RPMI7951 (cell line): ENCODE results near the gene DVL1. TPM values are rescaled to one million over a fixed set of nuclear protein-coding genes. Genes with fewer than 3 reads are reported as not detected.

Source experiments
- DNase-seq: peaks from one replicate; pipeline ENCODE4 v3.0.0-alpha.2; 2012; ENCODE audit warnings: low read depth
- total RNA-seq: library from RNA; depleted of rRNA; stranded (reverse); fragments of >200 nt; shearing (Covaris generic); gene quantifications from 2 replicates; pipeline ENCODE4 v1.2.3, GENCODE V29; 2014

DVL1 gene
- total RNA-seq, 1 experiment from 2014 or later, result 24.0 TPM

DNA sequence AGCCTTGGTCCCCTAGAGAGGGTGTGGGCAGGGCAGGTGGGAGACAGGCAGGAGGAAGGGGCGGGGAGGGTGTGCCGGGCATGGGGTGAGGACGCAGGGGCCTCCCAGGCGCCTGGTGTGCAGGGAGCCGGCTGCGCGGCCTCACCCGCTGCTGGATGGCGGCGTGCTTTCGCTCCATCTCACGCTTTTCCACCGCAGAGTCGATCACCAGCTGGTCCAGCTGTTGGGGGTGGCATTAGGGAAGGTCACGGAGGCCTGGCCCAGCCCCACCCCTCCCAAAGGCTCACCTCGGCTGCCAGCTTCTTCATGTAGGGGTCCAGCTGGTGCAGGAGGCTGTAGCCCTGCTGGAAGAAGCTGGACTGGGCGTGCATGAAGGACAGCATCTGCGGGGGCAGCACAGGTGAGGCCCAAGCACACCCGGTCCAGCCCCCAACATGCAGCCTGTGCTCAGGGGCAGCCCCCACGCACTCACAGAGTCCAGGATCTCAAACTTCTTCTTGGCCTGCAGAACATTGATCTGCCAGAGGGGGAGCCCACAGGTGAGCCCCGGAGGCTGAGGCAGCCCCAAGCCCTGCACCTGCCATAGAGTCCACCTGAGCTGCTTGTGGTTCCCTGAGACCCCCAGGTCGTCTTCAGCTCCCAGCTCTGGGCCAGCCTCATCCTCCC, 49.4 kb downstream of the DVL1 start:
- no peak for DNase-seq

- peak; percentile 40 for DNase-seq
These were observed 50.1 kb downstream of the DVL1 start for GRCh38 chr1:1298861-1299685.

DNA sequence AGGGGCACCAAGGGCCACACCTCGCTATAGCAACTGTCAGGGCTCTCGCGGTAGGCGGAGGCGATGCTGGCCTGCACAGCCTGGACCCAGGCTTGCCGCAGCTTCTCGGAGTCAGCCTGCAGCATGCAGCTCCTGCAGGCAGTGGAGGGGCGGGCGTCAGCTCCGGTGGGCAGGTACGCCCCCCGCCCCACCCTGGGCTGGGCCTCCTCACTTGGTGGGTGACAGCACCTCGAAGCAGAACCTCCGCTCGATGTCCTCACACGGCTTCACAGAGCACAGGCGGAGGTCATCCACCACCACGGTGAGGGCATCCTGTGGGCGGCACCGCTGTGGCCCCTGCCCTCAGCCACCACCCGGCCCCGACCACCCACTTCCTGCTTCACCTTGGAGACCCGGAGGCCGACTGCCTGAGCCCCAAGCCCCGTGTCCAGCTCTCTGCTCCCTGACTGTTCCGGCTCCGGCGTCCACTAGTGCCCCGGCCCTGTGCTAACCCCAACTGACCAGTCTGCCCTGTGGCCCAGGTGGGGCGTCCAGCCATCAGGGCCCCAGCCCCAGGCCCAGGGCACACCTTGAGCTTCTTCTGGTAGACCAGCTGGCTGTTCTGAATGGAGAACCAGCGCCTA, 51.3 kb downstream of the DVL1 start:
- DNase-seq, result no peak

- DNase-seq, result no peak
These were observed 52.9 kb downstream of the DVL1 start for GRCh38 chr1:1296070-1297061.

DNA sequence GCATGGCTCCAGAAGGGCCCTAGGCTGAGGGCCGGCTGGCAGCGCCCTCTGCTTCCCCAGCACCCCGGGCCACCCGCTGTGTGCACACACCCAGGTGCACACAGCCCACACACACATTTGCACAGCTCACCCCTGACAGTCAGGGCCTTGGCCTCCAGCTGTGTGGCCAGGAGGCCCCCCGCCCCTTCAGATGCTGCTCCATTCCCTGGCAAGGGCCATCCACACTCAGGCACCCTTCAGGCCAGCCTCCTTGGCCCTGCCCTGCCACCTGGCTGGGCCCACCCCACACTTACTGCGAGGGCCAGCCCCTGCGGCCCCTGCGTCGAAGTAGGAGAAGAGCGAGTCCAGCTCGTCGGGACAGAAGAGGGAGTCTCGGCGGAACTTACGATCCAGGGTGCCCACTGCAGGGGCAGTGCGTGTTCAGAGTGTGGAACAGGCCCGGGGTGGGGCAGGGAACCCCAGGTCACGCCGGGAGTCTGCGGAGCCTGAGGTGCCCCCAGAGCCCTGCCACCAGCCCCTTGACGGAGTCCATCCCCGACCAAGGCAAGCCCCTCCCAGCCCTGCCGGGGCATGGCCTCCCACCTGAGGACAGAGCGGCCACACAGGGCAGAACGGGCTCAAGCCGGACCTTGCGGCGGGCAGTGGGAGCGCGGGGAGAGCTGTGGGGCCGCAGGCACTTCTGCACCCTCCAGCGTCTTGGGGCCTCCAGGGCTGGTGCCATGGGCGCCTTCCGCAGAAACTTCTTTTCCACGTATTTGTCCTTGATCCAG, 53.9 kb downstream of the DVL1 start:
- no peak for DNase-seq

DNA sequence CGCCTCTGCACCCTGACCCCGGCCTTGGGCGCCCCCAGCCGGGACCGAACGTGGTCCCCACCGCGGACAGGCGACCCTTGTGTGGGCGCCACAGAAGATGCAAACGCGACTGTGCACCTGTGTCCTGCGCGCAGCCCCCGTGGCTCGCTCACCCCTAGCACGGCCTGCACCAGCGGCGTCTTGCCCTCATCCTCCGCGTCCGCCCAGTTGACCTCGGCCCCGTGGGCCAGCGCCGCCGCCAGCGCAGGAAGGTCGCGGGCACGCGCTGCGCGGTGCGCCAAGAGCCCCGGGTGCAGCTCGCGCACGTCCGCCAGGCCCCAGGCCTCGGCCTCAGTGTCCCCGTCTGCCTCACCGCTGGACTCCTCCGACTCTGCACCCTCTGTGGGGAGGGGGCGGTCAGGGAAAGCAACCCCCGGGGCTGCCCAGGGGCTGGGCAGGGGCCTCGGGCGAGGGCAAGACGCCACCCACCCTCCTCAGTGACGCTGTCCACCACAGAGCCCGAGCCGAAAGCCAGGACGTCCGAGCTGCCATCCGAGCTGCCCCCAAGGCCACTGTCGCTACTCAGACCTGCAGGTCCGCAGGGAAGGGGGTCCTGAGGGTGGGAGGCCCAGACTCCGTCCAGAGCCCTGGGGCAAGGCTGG, 54.8 kb downstream of the DVL1 start:
- DNase-seq, result no peak

DNA sequence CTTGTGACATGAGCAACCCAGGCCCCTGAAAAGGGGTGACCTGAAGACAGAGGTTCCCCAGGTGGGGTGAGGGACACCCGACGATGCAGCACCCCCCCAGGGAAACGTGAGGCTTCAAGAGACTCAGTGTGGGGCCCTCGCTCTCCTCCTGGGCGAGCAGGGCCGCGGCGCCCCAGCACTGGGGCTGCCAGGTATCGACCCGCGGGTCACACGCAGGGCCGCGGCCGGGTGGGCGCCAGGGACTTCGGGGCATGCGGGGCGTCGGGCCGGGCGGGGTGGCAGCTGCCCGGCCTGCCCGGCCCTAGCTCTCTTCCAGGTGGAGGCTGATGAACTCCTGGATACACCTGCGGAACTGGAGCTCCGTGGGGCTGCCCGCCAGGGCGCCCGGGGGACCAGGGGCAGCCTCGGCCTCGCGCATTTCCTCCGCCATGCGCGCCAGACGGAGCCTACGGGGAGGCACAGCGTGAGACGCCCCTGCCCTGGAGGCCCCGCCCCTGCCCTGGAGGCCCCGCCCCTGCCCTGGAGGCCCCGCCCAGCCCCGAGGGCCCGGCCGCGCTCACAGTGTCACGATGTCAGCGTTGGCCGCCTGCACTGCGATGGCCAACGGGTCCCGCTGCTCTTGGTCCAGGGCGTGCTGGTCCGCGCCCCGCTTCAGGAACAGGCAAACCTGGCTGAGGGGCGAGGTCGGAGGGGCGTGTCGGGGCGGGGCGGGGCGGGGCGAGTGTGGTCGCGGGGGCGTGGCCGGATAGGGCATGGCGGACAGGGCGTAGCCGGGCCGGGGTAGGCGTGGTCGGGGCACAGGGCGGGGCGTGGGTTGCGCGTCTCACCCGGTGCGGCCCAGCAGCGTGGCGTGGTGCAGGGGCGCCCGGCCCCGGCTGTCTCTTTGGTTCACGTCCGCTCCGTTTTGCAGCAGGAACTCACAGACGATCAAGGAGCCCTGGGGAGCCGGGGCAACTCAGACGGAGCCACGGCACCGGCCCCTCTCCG, 55.7 kb downstream of the DVL1 start:
- DNase-seq, result no peak

- DNase-seq, result no peak
These were observed 56.4 kb downstream of the DVL1 start for GRCh38 chr1:1292851-1293250.

DNA sequence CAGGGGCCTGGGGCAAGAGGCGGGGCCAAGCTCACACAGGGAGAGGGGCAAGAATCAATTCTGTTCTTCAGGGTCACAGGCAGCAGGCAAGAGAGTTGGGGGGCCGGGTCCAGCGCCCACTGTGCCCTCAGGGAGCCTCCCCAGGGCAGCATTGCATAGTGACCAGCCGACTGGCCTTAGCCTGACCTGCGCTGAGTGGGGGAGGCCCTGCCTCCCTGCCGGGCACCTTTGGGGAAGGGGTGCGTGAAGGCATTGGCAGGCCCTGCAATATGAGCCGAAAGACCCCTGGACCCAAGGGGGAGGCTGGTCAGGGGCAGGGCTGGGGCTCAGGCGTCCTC, 56.8 kb downstream of the DVL1 start:
- no peak for DNase-seq

DNA sequence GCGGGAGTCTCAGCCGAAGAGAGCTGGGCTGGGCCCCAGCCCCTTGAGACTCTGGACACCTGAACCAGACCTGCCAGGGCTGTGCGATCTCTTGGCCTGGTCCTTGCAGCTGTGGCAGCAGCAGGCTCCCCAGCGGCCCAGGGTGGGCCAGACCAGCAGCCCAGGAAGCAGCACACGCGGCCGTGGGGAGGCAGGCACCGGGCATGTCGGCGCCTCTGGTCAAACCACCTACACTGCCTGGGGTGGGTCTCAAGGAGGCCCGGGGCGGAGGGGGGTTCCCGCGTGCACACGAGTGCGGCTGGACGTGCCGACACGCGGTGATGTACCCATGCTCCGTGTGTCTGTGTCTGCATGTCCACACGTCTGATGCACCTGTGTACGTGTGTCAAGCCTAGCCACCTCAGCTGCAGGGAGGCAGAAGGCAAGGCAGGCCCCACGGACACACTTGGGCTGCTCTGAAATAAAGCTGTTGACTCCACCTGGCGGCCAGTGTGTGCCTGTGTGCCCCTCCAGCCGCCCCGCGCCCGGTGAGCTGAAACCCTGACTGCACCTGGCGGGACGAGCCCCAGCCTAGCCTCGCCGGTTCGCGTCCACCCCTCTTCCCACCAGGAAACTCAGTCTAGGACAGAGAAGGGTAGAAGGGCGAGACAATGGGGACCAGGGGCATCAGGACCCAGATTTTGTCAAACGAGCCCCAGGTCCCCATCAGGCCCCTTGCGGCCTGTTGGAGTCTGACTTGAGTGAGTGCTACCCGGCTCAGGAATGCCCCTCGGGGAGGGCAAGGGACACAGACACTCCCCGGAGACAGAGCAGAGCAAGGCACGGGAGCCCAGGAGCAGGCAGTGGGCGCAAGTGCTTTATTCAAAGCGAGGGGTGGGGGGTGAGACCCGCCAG, 57.4 kb downstream of the DVL1 start:
- DNase-seq, result peak; percentile 61

- peak; percentile 53 for DNase-seq
These were observed 58.1 kb downstream of the DVL1 start for GRCh38 chr1:1291023-1291528.

GRCh38 chr1:1290238-1290731, 58.9 kb downstream of the DVL1 start:
- peak; percentile 49 for DNase-seq

GRCh38 chr1:1287288-1288110, 61.7 kb downstream of the DVL1 start:
- no peak for DNase-seq

- no peak for DNase-seq
These were observed 62.6 kb downstream of the DVL1 start for GRCh38 chr1:1286313-1287261.

DNA sequence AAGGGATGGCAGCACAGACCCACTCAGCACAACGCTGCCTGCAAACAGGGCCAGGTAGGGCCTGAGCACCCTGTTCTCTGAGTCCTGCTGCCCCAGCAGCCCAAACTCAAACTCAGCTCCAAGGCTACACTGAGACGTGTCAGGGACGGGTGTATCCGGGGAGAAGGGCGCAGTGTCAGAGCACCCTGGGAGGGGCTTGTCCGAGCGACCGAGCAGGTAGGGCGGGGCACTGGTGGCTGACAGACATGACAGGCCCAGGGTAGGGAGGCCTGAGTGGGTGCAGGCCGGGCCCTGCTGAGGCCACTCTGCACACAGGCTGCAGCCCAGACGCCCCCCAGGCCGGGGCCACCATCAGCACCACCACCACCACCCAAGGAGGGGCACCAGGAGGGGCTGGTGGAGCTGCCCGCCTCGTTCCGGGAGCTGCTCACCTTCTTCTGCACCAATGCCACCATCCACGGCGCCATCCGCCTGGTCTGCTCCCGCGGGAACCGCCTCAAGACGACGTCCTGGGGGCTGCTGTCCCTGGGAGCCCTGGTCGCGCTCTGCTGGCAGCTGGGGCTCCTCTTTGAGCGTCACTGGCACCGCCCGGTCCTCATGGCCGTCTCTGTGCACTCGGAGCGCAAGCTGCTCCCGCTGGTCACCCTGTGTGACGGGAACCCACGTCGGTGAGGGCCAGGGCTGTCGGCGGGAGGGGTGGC, 63.5 kb downstream of the DVL1 start:
- DNase-seq, result no peak
